ENCODE data around the gene FGD3.

The FGD3 gene

DNA sequence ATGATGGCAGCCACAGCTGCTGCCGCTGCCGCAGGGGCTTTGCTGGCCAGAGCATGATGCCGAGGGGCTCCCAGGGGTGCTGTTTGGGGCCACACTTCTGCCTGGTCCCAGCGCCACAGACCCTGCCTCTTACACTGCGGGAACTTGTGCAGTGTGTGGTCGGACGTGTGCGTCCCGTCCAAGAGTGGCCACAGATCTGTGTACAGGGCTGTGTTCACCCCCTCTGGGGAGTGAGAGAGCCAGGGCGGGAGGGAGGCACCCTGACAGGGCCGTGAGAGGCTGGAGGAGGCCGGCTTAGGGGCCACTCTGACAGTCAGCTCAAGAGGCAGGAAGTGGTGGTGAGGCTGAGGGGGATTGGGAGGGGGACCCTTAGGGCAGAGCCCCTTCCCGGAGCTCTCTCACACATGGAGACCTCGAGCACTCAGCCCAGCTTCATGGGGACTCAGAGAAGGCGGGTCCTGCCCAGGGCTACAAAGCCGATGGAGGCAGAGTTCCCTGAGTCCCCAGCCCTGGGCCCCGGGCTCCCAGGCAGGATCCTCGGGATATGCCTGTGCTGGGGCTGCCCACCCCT lies 135.6 kb downstream of the FGD3 start:
- DNase-seq, result no peak

DNA sequence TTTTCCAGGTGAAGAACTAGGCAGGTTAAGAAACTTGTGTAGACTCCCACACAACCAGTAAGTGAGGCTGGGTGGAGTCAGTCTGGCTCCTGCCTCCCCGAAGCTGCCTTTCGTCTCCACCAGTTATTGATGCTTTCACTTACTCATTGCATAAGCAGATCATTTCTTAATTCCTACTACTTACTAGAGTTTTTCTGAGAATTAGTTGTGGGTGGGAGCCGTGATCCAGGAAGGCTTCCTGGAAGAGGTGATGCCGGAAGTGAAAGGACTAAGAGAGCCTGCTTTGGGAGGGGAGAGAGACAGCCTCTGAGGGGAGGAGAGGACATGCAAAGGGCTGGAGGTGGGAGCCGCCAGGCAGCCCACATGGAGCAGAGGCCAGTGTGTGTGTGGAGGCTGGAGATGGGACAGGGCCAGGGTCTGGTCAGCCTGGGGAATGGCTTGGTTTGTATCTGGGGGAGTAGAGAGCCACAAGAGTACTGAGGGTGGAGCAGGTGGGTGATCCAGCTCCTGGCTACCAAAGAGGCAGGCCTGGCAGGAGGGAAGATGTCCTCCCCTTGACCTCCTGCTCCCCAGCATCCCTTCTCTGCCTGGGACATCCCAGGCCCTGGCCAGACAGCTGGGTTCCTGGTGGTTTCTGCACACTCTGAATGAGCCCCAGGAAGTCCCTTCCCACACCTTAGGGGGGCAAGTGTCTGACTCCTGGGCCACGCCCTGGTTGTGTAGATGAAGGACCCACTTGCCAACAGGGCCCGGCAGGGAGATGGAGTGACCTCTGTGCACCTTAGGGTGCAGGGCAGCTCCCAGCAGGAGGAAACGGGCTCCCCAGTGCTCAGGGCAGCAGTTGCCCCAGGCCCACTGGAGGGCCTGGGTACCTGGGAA lies 136.5 kb downstream of the FGD3 start:
- DNase-seq, result no peak

DNA sequence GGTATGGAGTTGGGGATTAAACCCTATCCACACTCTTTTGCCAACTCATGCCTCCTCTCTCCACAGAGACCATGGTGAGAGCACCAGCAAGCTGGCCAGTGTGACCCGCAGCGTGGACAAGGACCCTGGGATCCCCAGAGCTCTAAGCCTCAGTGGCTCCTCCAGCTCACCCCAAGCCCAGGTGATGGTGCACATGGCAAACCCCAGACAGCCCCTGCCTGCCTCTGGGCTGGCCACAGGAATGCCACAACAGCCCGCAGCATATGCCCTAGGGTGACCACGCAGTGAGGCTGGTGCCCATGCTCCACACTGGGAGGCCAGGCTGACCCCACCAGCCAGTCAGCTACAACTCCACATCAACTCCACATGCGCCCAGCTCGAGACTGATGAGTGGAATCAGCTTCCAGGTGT lies 137.2 kb downstream of the FGD3 start:
- no peak for DNase-seq

DNA sequence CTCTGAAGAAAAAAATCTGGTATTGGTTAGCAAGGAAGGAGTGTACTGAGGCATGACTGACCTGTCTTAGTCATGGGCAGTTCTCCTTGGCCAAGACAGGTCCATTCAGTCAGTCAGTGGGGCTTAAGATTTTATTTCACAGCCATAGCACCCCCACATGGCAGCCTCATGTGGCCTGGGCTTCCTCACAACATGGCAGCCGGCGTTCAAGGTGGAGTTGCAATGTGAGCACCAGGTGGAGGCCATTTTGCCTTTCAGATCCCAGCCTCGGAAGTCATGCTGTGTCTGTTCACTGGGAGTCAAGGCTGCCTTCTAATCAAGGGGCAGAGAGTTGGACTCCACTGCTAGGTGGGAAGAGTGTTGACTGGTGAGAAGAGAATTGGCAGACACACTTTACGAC lies 138.4 kb downstream of the FGD3 start:
- no peak for DNase-seq
